Ascending aorta (tissue), 2 donors: ENCODE data around the gene MYO1C. TPM values are rescaled to one million over a fixed set of nuclear protein-coding genes. Genes with fewer than 3 reads are reported as not detected.
"Not testable (repeated sequence)": the region's sequence is repeated elsewhere in the genome, so short reads cannot be mapped to it uniquely, and the experiment has no call there.

Source experiments
- DNase-seq, 2 donors: peaks; one replicate each; pipeline ENCODE4 v3.0.0-alpha.2; 2019; ENCODE audit warnings: low spot score in 2 of 2
- H3K27ac ChIP-seq, 2 donors: fragments of 200-600 bp; sonication (generic); one replicate each; pipeline ENCODE4 v1.5.1; 2016 to 2017; ENCODE audit warnings: mild to moderate bottlenecking in 1 of 2
- H3K27me3 ChIP-seq: fragments of 200-600 bp; sonication (generic); one replicate; pipeline ENCODE4 v1.5.1; 2017
- H3K36me3 ChIP-seq, 2 donors: fragments of 200-600 bp; sonication (generic); one replicate each; pipeline ENCODE4 v1.5.1; 2016
- H3K4me1 ChIP-seq, 2 donors: fragments of 200-600 bp; sonication (generic); one replicate each; pipeline ENCODE4 v1.5.1; 2016 to 2017; ENCODE audit warnings: mild to moderate bottlenecking in 1 of 2
- H3K4me3 ChIP-seq, 2 donors: fragments of 200-600 bp; sonication (generic); one replicate each; pipeline ENCODE4 v1.5.1; 2016 to 2017; ENCODE audit warnings: mild to moderate bottlenecking in 1 of 2
- H3K9me3 ChIP-seq, 2 donors: fragments of 200-600 bp; sonication (generic); one replicate each; pipeline ENCODE4 v1.5.1; 2016
- CTCF ChIP-seq, 3 experiments: fragments of 200-600 bp in 2 of 3; fragments of 450-650 bp in 1 of 3; sonication (generic) in 2 of 3; IDR thresholded peaks; one replicate each; pipeline ENCODE4 v1.5.1; 2016 to 2019; ENCODE audit warnings: antibody characterized with exemption in 3 of 3, mild to moderate bottlenecking in 1 of 3, moderate library complexity in 1 of 3
- intact Hi-C: fragments of 100-400 bp; cut with DNase I; formaldehyde crosslinking; loops from one replicate; pipeline ENCODE4 v1.15.1; 2023
- total RNA-seq: library from RNA; depleted of rRNA; stranded (reverse); fragments of >200 nt; gene quantifications from one replicate; pipeline ENCODE4 v1.1.0, GENCODE V29; 2016

Gene MYO1C
- total RNA-seq, 1 donor from 2014 or later = 251 TPM

GRCh38 chr17:1532836-1533602 is 40.5 kb upstream of the MYO1C start:
- no peak for TF ChIP-seq CTCF (IDR thresholded peaks at IDR 0.05)
- peaks cover 75 to 79% of the 10 kb centered on the region in 2 donors for H3K36me3 ChIP-seq
- no peaks in the 10 kb centered on the region for H3K9me3 ChIP-seq
- intact Hi-C loops = no loop called here
- H3K27ac ChIP-seq = no peak overlapping the region
- no peak for DNase-seq
- H3K4me1 ChIP-seq = no peaks in the 10 kb centered on the region
- no peak overlapping the region for H3K4me3 ChIP-seq
- no peaks in the 10 kb centered on the region for H3K27me3 ChIP-seq

DNA sequence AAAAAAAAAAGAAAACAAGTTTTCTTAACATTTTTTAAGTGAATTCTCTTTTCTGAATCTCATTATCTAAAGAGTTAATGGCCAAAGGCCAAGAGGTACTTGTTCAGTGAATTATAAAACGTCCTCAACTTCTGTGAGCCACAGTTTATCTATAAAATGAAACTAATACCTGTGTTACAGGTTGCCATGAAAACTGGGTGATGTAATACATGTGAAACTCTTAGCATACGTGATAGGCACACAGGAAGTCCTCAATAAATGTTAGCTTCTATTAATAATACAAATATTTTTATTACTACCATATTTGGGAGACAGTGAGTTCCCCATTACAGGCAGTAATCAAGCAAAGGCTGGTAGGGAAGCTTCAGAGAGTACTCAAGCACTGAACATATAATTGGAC is 37.4 kb upstream of the MYO1C start:
- H3K27me3 ChIP-seq = no peaks in the 10 kb centered on the region
- intact Hi-C loops = no loop called here
- H3K36me3 ChIP-seq = peaks cover 53 to 73% of the 10 kb centered on the region in 2 donors
- H3K27ac ChIP-seq = no peak overlapping the region
- TF ChIP-seq CTCF (IDR thresholded peaks at IDR 0.05) = no peak
- no peaks in the 10 kb centered on the region for H3K4me1 ChIP-seq
- no peaks in the 10 kb centered on the region for H3K9me3 ChIP-seq
- DNase-seq = no peak
- no peak overlapping the region for H3K4me3 ChIP-seq

DNA sequence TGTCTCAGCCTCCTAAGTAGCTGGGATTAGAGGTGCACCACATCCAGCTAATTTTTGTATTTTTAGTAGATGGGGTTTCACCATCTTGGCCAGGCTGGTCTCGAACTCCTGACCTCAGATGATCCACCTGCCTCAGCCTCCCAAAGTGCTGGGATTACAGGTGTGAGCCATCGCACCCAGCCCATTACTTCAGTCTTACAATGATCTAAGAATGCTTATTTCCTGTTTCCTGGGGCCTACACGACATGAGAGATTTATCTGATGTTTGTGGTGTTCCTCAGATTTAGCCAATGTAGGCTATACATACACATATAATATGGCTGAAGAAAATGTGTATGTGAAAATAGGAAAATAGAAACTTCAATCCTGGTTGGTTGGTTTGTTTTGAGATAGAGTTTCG is 34.4 kb upstream of the MYO1C start:
- peaks cover 24 to 47% of the 10 kb centered on the region in 2 donors for H3K36me3 ChIP-seq
- DNase-seq, H3K9me3 ChIP-seq, H3K4me1 ChIP-seq, H3K27ac ChIP-seq, intact Hi-C loops, H3K27me3 ChIP-seq, H3K4me3 ChIP-seq: not testable (repeated sequence)

GRCh38 chr17:1522626-1523025 is 30.1 kb upstream of the MYO1C start:
- Histone ChIP-seq H3K4me1 (peaks cover 0 to under 1% of the 10 kb centered on the region in 2 donors), H3K4me3 (no peak overlapping the region), H3K36me3 (peaks cover 13 to 21% of the 10 kb centered on the region in 2 donors), H3K27ac (no peak overlapping the region), H3K9me3 (no peaks in the 10 kb centered on the region), H3K27me3 (no peaks in the 10 kb centered on the region)
- DNase-seq = no peak
- intact Hi-C loops = no loop called here
- no peak for TF ChIP-seq CTCF (IDR thresholded peaks at IDR 0.05)

DNA sequence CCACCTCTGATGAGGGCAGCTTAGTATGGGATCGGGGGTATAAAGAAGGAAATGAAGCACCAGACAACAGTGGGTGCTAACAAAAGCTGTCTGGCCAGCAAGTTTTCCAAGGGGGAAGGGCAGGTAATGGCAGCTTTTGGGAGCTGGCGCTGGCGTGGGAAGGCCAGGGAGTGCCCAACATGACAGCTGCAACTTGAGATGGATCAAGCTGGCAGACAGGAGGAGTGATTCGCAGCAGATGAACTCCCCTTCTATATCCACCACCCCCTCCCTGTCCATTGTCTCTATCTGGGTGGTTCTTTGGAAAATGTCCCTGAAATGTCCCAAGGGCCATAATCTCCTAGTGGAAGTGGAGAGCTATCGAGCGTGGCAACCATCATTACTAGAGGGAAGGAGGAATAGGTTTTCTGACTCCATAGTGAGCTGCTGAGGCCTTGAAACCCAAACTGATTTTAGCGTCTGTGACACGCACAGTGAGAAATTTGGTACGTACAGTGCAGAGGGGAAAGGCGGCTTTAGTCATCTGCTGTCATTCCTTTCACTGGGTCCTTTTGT is 28.7 kb upstream of the MYO1C start:
- no peaks in the 10 kb centered on the region for H3K9me3 ChIP-seq
- H3K36me3 ChIP-seq = peaks cover 13 to 14% of the 10 kb centered on the region in 2 donors
- DNase-seq = no peak
- H3K4me1 ChIP-seq = peaks cover 5 to 6% of the 10 kb centered on the region in 2 donors
- intact Hi-C loops = no loop called here
- TF ChIP-seq CTCF (IDR thresholded peaks at IDR 0.05) = no peak
- H3K27me3 ChIP-seq = no peaks in the 10 kb centered on the region
- no peak overlapping the region for H3K27ac ChIP-seq
- no peak overlapping the region for H3K4me3 ChIP-seq

DNA sequence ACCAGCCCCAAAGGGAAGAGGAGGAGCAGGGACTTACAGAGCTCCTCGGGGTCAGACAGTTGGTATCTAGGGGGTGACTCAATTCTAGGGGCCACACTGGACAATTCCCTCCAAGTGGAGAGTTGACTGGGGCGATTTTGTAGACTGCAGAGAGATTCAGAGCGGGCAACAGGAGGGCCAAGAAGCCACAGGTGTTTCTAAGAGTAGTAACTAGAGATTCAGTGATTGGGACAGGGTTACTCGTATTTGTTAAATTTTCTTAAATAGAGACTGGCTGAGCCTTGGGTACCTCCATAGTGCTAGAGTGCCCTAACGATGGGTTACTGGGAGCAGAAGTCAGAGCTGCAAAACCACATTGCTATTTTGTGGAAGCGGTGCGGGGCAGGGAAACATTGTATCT is 27.2 kb upstream of the MYO1C start:
- TF ChIP-seq CTCF (IDR thresholded peaks at IDR 0.05) = no peak
- H3K36me3 ChIP-seq = peaks cover 9 to 13% of the 10 kb centered on the region in 2 donors
- intact Hi-C loops = no loop called here

More for the DNA sequence above, 27.2 kb upstream of the MYO1C start:
- Histone ChIP-seq H3K27ac (no peak overlapping the region), H3K9me3 (no peaks in the 10 kb centered on the region), H3K27me3 (no peaks in the 10 kb centered on the region), H3K4me1 (peaks cover 5 to 10% of the 10 kb centered on the region in 2 donors), H3K4me3 (no peak overlapping the region)
- no peak for DNase-seq
